GM19395 (cell line): ENCODE measurements around the gene PEX11G.
"Not testable (repeated sequence)": the region's sequence is repeated elsewhere in the genome, so short reads cannot be mapped to it uniquely, and the experiment has no call there.

Experiments used
- ATAC-seq: cut with Tn5 transposase; IDR thresholded peaks from one replicate; pipeline ENCODE4 v1.9.1; 2021; ENCODE audit warnings: mild to moderate bottlenecking, moderate library complexity; ENCODE audit not compliant: unreplicated experiment

PEX11G gene

GRCh38 chr19:7470540-7471305 is 18.1 kb downstream of the PEX11G start:
- ATAC-seq: no peak

DNA sequence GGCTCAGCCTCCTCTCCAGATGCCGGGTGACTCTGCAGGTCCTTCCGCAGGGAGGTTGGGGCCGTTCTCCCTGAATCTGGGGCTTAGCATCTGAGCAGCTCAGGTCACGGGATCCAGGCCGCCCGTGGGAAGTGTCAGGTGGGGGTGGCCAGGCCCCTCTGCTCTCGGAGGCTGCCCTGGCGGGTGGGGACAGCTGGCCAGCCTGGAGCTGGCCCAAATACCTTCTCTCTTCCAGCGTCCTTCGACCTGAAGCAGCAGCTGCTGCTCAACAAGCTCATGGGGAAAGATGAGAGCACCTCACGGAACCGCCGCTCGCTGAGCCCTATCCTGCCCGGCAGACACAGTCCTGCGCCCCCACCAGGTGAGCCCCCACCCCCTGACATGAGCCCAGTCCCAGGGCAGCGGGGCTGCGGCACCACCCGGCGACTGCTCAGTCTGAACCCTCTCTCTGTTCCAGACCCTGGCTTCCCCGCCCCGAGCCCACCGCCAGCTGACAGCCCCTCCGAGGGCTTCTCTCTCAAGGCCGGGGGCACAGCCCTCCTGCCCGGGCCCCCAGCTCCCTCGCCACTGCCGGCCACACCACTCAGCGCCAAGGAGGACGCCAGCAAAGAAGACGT is 19.1 kb downstream of the PEX11G start:
- no peak for ATAC-seq

DNA sequence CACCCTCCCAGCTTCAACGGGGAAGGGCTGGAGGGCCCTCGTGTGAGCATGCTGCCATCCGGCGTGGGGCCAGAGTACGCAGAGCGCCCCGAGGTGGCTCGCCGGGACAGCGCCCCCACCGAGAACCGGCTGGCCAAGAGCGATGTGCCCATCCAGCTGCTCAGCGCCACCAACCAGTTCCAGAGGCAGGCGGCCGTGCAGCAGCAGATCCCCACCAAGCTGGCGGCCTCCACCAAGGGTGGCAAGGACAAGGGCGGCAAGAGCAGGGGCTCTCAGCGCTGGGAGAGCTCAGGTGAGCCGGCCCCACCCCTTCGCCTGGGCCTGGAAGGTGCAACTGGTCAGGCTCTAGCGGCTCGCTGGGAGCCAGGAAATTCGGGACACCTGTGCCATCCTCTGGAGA is 20.0 kb downstream of the PEX11G start:
- no peak for ATAC-seq

DNA sequence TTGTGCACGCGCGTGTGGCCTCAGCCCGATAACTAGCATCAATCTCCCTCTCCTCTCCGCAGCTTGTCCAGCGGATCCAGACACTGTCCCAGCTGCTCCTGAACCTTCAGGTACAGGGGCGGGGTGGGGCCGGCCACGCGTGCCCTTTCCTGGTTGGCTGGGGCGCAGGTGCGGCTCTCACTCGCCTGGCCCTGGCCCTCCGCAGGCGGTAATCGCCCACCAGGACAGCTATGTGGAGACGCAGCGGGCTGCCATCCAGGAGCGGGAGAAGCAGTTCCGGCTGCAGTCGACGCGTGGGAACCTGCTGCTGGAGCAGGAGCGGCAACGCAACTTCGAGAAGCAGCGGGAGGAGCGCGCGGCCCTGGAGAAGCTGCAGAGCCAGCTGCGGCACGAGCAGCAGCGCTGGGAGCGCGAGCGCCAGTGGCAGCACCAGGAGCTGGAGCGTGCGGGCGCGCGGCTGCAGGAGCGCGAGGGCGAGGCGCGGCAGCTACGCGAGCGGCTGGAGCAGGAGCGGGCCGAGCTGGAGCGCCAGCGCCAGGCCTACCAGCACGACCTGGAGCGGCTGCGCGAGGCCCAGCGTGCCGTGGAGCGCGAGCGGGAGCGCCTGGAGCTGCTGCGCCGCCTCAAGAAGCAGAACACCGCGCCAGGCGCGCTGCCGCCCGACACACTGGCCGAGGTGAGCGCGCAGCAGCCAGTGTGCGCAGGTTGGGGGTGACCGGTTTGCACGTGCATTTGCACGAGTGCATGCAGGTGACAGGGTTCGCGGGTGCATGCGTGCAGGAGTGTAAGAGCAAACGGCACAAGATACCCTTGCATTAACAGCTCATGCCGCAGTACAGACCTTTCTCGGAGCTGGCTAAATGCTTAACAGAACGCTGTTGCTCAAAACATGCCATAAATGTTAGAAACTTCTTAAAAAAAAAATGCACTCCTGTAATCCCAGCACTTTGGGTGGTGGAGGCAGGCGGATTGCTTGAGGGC is 21.5 kb downstream of the PEX11G start:
- no peak for ATAC-seq

DNA sequence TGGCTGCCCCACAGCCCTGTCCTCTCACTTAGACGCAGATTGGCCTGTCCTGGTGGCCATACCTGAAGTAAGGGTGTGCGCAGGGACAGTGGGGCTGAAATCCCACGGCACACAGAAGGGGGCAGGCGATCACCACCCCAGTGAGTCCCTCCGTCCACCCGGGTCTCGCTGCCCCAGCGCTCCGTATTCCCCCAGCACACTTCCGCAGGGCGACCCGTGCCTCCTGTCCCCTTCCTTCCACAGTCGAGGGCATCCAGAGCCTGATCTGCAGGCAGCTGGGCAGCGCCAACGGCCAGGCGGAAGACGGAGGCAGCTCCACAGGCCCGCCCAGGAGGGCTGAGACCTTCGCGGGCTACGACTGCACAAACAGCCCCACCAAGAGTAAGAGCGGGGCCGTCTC is 25.3 kb downstream of the PEX11G start:
- ATAC-seq: no peak

DNA sequence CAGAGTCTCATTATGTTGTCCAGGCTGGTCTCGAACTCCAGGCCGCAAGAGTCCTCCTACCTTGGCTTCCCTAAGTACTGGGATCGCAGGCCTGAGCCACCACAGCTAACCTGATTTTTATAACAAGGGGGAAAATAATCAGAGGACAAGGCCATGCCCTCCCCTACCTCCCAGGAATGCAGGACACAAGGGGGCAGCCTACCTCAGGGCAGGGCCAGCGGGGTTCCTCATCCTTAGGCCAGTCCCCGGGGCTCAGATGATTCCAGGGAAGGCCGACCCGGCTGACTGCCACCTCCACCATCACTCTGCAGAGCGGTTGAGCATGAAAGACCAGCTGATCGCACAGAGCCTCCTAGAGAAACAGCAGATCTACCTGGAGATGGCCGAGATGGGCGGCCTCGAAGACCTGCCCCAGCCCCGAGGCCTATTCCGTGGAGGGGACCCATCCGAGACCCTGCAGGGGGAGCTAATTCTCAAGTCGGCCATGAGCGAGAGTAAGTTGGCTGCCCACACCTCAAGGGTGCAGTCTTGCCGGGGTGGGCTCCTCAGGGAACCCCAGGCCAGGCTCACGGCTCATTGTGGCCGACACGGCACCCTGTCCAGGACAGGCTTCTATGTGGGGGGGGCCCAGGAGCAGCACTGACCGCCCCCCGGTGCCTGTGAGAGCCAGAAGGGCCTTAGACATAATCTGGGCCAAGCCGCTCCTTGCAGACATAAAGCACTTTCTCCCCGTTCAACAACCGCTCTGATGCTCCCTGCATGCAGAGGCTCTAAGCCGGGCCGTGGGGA is 26.8 kb downstream of the PEX11G start:
- ATAC-seq: no peak

DNA sequence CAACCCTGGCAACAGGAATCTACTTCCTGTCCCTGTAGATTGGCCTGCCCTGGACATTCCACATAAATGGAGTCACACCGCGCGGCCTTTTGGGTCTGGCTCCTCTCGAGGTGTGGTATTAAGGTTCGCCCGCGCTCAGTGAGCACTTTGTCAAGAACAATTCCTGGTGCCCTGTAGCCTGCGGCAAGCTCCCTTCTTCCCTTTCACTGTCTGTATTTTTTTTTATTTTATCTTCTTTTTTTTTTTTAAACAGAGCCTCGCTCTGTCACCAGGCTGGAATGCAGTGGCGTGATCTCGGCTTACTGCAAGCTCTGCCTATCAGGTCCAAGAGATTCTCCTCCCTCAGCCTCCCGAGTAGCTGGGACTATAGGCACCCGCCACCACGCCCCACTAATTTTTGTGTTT is 28.3 kb downstream of the PEX11G start:
- ATAC-seq: no peak

- ATAC-seq: no peak
Measured at GRCh38 chr19:7459773-7460172, 29.1 kb downstream of the PEX11G start.

DNA sequence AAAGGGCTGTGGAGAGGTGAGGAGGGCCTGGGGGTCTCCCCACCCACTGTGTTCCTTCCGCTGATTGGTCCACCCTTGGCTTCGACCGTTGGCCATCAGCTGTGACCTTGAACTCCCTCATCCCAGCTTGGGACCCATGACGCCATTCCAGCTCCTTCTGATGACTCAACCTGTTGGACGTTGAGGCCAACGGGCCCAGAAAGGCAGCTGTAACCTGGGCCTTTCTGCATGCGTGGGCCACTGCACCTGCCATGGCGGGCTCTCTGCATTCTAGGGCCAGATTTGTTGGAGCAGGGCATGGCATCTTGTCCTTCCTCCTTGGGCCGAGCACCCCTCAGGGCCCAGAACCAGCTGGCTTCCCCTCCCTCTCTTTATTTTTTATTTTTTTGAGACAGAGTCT is 30.2 kb downstream of the PEX11G start:
- no peak for ATAC-seq

DNA sequence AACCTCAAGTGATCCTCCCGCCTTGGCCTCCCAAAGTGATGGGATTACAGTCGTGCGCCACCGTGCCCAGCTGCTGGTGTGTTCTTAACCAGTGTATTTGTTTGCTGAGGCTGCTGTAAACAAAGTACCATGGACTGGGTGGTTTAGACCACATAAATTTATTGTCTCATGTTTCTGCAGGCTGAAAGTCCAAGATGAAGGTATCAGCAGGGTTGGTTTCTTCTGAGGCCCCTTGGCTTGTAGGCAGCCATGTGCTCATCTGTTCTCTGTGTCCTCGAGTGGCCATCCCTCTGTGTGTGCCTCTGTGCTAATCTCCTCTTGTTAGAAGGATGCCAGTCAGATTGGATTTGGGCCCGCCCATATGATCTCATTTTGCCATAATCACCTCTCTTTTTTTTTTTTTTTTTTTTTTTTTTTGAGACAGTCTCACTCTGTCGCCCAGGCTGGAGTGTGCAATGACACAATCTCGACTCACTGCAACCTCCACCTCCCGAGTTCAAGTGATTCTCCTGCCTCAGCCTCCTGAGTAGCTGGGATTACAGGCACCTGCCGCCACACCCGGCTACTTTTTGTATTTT is 31.8 kb downstream of the PEX11G start:
- no peak for ATAC-seq

DNA sequence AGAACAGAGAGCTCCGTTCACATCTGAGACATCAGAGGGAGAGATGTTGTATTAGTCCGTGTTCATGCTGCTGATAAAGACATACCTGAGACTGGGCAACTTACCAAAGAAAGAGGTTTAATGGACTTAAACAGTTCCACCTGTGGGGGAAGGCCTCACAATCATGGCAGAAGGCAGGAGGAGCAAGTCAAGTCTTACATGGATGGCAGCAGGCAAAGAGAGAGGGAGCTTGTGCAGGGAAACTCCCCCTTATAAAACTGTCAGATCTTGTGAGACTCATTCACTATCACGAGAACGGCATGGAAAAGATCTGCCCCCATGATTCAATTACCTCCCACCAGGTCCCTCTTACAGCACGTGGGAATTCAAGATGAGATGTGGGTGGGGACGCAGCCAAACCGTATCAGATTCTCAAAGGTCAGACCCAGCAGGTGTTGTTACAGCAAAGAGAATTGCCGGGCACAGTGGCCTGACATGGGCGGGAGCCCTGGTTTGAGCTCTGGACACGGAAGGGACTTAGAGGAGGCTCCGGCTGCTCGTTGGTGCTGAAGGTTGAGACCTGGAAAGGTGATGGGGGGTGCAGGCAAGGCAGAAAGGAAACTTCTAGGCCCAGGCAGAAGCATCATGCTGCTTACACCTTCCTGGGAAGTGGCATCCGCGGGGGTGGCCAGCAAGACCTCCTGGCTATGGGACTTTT is 33.1 kb downstream of the PEX11G start:
- ATAC-seq: no peak

DNA sequence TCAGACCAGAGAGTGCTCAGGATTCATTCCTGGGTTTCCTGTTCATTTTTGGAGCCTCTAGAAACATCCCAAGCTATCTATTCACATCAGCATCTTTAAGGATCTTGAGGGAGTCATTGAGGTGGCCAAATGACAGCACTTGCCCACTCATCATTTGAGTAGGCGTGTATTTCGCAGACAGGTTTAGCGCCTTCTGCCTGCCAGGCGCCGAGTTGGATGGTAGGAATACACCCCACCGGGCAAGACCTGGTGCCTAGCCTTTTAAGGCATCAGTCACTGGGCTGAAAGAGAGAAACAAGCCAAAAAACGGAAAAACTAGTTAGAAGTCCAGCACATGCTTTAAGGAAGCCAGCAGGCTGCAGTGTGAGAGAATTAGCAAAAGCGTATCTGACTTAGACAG is 33.8 kb downstream of the PEX11G start:
- no peak for ATAC-seq

DNA sequence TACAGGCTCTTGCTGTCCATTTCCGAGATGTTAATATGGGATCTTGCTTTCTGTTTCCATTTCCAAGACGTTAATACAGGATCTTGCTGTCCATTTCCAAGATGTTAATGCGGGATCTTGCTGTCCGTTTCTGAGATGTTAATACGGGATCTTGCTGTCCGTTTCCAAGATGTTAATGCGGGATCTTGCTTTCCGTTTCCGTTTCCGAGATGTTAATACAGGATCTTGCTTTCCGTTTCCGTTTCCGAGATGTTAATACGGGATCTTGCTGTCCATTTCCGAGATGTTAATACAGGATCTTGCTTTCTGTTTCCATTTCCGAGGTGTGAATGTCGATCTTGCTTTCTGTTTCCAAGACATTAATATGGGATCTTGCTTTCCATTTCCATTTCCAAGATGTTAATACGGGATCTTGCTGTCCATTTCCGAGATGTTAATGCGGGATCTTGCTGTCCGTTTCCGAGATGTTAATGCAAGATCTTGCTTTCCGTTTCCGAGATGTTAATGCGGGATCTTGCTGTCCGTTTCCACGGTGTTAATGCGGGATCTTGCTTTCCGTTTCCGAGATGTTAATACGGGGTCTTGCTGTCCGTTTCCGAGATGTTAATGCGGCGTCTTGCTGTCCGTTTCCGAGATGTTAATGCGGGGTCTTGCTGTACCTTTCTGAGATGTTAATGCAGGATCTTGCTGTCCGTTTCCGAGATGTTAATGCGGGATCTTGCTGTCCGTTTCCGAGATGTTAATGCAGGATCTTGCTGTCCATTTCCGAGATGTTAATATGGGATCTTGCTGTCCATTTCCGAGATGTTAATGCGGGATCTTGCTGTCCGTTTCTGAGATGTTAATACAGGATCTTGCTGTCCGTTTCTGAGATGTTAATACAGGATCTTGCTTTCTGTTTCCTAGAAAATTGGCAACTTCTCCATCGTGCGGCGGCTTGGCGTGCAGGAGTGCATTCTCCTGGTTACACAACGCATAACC is 38.3 kb downstream of the PEX11G start:
- ATAC-seq: no peak

DNA sequence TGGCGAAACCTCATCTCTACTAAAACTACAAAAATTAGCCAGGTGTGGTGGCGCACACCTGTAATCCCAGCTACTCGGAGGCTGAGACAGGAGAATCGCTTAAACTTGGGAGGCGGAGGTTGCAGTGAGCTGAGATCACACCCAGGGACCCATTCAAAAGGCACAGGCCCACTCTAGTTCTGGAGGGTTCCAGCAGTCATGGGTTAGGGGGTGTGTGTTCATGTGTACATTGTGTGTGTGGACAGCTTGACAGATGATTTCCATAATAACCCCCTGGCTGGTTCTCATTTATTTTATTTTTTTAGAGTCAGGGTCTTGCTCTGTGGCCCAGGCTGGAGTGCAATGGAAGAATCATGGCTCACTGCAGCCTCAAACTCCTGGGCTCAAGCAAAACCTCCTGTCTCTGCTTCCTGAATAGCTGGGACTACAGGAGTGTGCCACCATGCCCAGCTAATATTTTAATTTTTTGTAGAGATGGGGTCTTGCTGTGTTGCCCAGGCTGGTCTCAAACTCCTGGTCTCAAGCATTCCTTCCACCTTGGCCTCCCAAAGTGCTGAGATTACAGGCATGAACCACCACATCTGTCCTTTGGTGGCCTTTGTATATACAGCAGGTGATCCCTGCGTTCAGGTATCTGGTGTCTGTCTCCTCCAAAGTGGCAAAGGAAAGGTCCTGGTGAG is 39.3 kb downstream of the PEX11G start:
- not testable (repeated sequence) for ATAC-seq

DNA sequence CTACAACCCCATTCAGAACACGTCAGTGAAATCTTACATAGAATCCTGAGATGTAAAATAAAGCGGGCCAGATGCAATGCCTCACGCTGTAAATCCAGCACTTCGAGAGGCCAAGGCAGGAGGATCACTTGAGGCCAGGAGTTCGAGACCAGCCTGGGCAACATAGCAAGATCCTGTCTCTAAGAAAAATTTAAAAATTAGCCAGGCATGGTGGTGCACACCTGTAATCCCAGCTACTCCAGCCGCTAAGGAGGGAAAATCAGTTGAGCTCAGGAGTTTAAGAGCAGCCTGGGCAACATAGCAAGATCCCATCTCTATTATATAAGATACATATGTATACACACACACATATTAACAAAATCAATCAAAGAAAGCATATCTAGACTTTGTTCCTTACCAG is 41.2 kb downstream of the PEX11G start:
- no peak for ATAC-seq

GRCh38 chr19:7445104-7445503 is 43.7 kb downstream of the PEX11G start:
- no peak for ATAC-seq

- ATAC-seq: no peak
Measured at GRCh38 chr19:7444042-7444441, 44.8 kb downstream of the PEX11G start.

- ATAC-seq: no peak
Measured at GRCh38 chr19:7442423-7442822, 46.4 kb downstream of the PEX11G start.
